Neural cell (in vitro differentiated cells): ENCODE measurements around the gene INPP5B. TPM values are rescaled to one million over a fixed set of nuclear protein-coding genes. Genes with fewer than 3 reads are reported as not detected.

Experiments
- H2AFZ ChIP-seq: fragments of 200-600, 300-800 bp; sonication (generic), shearing (Covaris generic); 2 replicates; pipeline ENCODE4 v1.6.0; 2014; ENCODE audit warnings: low read depth, mild to moderate bottlenecking, antibody characterized with exemption, low read length, moderate library complexity
- H3F3A ChIP-seq: fragments of 200-600 bp; shearing (Covaris generic); 2 replicates; pipeline ENCODE4 v1.6.1; 2016; ENCODE audit warnings: mild to moderate bottlenecking, moderate library complexity, mixed read lengths, antibody characterized with exemption, low read length; ENCODE audit not compliant: insufficient read depth, poor library complexity, severe bottlenecking
- H3K27ac ChIP-seq: fragments of 200-600, 300-800 bp; sonication (generic), shearing (Covaris generic); 2 replicates; pipeline ENCODE4 v1.5.1; 2014; ENCODE audit warnings: mild to moderate bottlenecking, low read length, moderate library complexity
- H3K27me3 ChIP-seq: fragments of 300-800, 200-600 bp; sonication (generic), shearing (Covaris generic); 2 replicates; pipeline ENCODE4 v1.6.0; 2014; ENCODE audit warnings: mild to moderate bottlenecking, low read depth, low read length, moderate library complexity; ENCODE audit not compliant: insufficient read depth
- H3K36me3 ChIP-seq: fragments of 300-800, 200-600 bp; sonication (generic), shearing (Covaris generic); 2 replicates; pipeline ENCODE4 v1.5.1; 2014; ENCODE audit warnings: mild to moderate bottlenecking, antibody characterized with exemption, low read length, moderate library complexity; ENCODE audit not compliant: insufficient read depth
- H3K4me2 ChIP-seq: fragments of 300-800, 200-600 bp; sonication (generic), shearing (Covaris generic); 2 replicates; pipeline ENCODE4 v1.6.0; 2014; ENCODE audit warnings: mild to moderate bottlenecking, low read length
- H3K4me3 ChIP-seq: fragments of 300-800, 200-600 bp; sonication (generic), shearing (Covaris generic); 2 replicates; pipeline ENCODE4 v1.5.1; 2014; ENCODE audit warnings: mild to moderate bottlenecking, low read length, moderate library complexity
- H3K79me2 ChIP-seq: fragments of 200-600 bp; shearing (Covaris generic); replicated peaks from 2 replicates; pipeline ENCODE4 v1.6.0; 2014; ENCODE audit warnings: mild to moderate bottlenecking, low read length, moderate library complexity; ENCODE audit not compliant: insufficient read depth
- H3K9ac ChIP-seq: fragments of 300-800, 200-600 bp; sonication (generic), shearing (Covaris generic); 2 replicates; pipeline ENCODE4 v1.6.1; 2016; ENCODE audit warnings: mild to moderate bottlenecking, low read length, mixed read lengths
- H3K9me2 ChIP-seq: fragments of 200-600 bp; shearing (Covaris generic); 2 replicates; pipeline ENCODE4 v1.6.1; 2016; ENCODE audit warnings: mild to moderate bottlenecking, low read length, mixed read lengths; ENCODE audit not compliant: insufficient read depth
- H3K9me3 ChIP-seq: fragments of 200-600, 300-800 bp; sonication (generic), shearing (Covaris generic); 2 replicates; pipeline ENCODE4 v1.6.1; 2016; ENCODE audit warnings: mild to moderate bottlenecking, mixed run types, low read length, moderate library complexity, mixed read lengths
- H4K20me1 ChIP-seq: fragments of 200-600 bp; shearing (Covaris generic); 2 replicates; pipeline ENCODE4 v1.6.1; 2016; ENCODE audit warnings: mild to moderate bottlenecking, mixed run types; ENCODE audit not compliant: insufficient read depth
- CTCF ChIP-seq: fragments of 450-650 bp; IDR thresholded peaks from 2 replicates; pipeline ENCODE4 v1.5.1; 2014; ENCODE audit warnings: antibody characterized with exemption, mild to moderate bottlenecking, moderate library complexity; ENCODE audit not compliant: poor library complexity, severe bottlenecking
- EP300 ChIP-seq: fragments of 450-650 bp; conservative IDR thresholded peaks from 2 replicates; pipeline ENCODE4 v1.6.1; 2014; ENCODE audit warnings: antibody characterized with exemption, mild to moderate bottlenecking, moderate library complexity; ENCODE audit not compliant: poor library complexity, severe bottlenecking
- EZH2 ChIP-seq: fragments of 200-600, 300-800 bp; shearing (Covaris generic), sonication (generic); IDR thresholded peaks from 2 replicates; pipeline ENCODE4 v1.6.1; 2014; ENCODE audit warnings: antibody characterized with exemption, low read length, borderline replicate concordance, mild to moderate bottlenecking; ENCODE audit not compliant: insufficient read depth, poor library complexity, severe bottlenecking
- MXI1 ChIP-seq: fragments of 450-650 bp; conservative IDR thresholded peaks from 2 replicates; pipeline ENCODE4 v1.6.1; 2014; ENCODE audit warnings: antibody characterized with exemption, mild to moderate bottlenecking; ENCODE audit not compliant: poor library complexity, severe bottlenecking
- POLR2AphosphoS5 ChIP-seq: IDR thresholded peaks from 2 replicates; pipeline ENCODE4 v1.6.1; 2012
- RAD21 ChIP-seq: fragments of 450-650 bp; conservative IDR thresholded peaks from 2 replicates; pipeline ENCODE4 v1.6.1; 2014; ENCODE audit warnings: antibody characterized with exemption, mild to moderate bottlenecking, moderate library complexity
- SMC3 ChIP-seq: fragments of 450-650 bp; conservative IDR thresholded peaks from 2 replicates; pipeline ENCODE4 v1.6.1; 2014; ENCODE audit warnings: antibody characterized with exemption, mild to moderate bottlenecking, moderate library complexity; ENCODE audit not compliant: poor library complexity
- TAF1 ChIP-seq: IDR thresholded peaks from 2 replicates; pipeline ENCODE4 v1.6.1; 2012; ENCODE audit warnings: low read depth
- polyA plus RNA-seq: library from polyadenylated mRNA; depleted of rRNA; stranded (reverse); fragments of >200 nt; gene quantifications from 2 replicates; pipeline ENCODE4 v1.2.3, GENCODE V29; 2014
- TF ChIP-seq, protein P1 (sequence below): IDR thresholded peaks from 2 replicates; pipeline ENCODE4 v1.6.1; 2012; ENCODE audit warnings: borderline replicate concordance

INPP5B gene
- polyA plus RNA-seq, 1 donor from 2014 or later, result 13.4 TPM

- TF ChIP-seq, protein P1, sequence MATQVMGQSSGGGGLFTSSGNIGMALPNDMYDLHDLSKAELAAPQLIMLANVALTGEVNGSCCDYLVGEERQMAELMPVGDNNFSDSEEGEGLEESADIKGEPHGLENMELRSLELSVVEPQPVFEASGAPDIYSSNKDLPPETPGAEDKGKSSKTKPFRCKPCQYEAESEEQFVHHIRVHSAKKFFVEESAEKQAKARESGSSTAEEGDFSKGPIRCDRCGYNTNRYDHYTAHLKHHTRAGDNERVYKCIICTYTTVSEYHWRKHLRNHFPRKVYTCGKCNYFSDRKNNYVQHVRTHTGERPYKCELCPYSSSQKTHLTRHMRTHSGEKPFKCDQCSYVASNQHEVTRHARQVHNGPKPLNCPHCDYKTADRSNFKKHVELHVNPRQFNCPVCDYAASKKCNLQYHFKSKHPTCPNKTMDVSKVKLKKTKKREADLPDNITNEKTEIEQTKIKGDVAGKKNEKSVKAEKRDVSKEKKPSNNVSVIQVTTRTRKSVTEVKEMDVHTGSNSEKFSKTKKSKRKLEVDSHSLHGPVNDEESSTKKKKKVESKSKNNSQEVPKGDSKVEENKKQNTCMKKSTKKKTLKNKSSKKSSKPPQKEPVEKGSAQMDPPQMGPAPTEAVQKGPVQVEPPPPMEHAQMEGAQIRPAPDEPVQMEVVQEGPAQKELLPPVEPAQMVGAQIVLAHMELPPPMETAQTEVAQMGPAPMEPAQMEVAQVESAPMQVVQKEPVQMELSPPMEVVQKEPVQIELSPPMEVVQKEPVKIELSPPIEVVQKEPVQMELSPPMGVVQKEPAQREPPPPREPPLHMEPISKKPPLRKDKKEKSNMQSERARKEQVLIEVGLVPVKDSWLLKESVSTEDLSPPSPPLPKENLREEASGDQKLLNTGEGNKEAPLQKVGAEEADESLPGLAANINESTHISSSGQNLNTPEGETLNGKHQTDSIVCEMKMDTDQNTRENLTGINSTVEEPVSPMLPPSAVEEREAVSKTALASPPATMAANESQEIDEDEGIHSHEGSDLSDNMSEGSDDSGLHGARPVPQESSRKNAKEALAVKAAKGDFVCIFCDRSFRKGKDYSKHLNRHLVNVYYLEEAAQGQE, result no peak
- peak; percentile 48 for TF ChIP-seq TAF1
- peak; percentile 12 for TF ChIP-seq EP300
- TF ChIP-seq EZH2, result no peak
- TF ChIP-seq CTCF, result peak; percentile 95
- peak; percentile 97 for TF ChIP-seq MXI1
- peak; percentile 77 for TF ChIP-seq RAD21
- TF ChIP-seq POLR2AphosphoS5, result peak; percentile 95
- peak; percentile 81 for TF ChIP-seq SMC3
- H3K79me2 ChIP-seq, result peaks cover 28% of the 10 kb centered on the region
- H2AFZ ChIP-seq, result peak within 1 kb of the TSS; percentile 58
- H3K4me3 ChIP-seq, result peak within 1 kb of the TSS; percentile 81
- H3K9ac ChIP-seq, result peak within 1 kb of the TSS; percentile 77
- H3K4me2 ChIP-seq, result peak within 1 kb of the TSS; percentile 93
- H3F3A ChIP-seq, result peaks cover 4% of the 10 kb centered on the region
- no peaks in the 10 kb centered on the region for H3K27me3 ChIP-seq
- H3K9me3 ChIP-seq, result no peaks in the 10 kb centered on the region
- H3K36me3 ChIP-seq, result no peaks in the 10 kb centered on the region
- H3K27ac ChIP-seq, result peak within 1 kb of the TSS; percentile 86
- H4K20me1 ChIP-seq, result no peaks in the 10 kb centered on the region
- H3K9me2 ChIP-seq, result no peaks in the 10 kb centered on the region
Observed at GRCh38 chr1:37859507-37860345, 87.1 kb downstream of the INPP5B start, which contains the start of gene MTF1. Gene MTF1 (minus strand): TSS chr1:37859592. CDS start chr1:37857658, 1,934 bp downstream.

GRCh38 chr1:37858931-37859506 is 87.8 kb downstream of the INPP5B start:
- Histone ChIP-seq H3K9me2 (no peaks in the 10 kb centered on the region), H3K9ac (peak overlapping the region; percentile 77), H3K4me3 (peak overlapping the region; percentile 81), H3F3A (peaks cover 4% of the 10 kb centered on the region), H3K9me3 (no peaks in the 10 kb centered on the region), H4K20me1 (no peaks in the 10 kb centered on the region), H2AFZ (peak overlapping the region; percentile 58), H3K27ac (peak overlapping the region; percentile 86), H3K4me2 (peak overlapping the region; percentile 93), H3K36me3 (no peaks in the 10 kb centered on the region), H3K79me2 (peaks cover 34% of the 10 kb centered on the region), H3K27me3 (no peaks in the 10 kb centered on the region)
- TF ChIP-seq MXI1, result no peak
- TF ChIP-seq EP300, result peak; percentile 38
